Body of pancreas (tissue), 4 donors: Measurements from ENCODE around the gene BAHCC1.

Experiments
- POLR2A ChIP-seq, 3 donors: fragments of 450-650 bp; IDR thresholded peaks; one replicate each; pipeline ENCODE4 v1.6.1; 2016; ENCODE audit warnings: antibody characterized with exemption in 3 of 3, mild to moderate bottlenecking in 2 of 3
- TF ChIP-seq, protein P1 (sequence below), 7 experiments: fragments of 450-650 bp in 4 of 7; fragments of 200-600 bp in 3 of 7; sonication (generic) in 3 of 7; IDR thresholded peaks; one replicate each; pipeline ENCODE4 v1.5.1; 2016 to 2019; ENCODE audit warnings: antibody characterized with exemption in 7 of 7

DNA sequence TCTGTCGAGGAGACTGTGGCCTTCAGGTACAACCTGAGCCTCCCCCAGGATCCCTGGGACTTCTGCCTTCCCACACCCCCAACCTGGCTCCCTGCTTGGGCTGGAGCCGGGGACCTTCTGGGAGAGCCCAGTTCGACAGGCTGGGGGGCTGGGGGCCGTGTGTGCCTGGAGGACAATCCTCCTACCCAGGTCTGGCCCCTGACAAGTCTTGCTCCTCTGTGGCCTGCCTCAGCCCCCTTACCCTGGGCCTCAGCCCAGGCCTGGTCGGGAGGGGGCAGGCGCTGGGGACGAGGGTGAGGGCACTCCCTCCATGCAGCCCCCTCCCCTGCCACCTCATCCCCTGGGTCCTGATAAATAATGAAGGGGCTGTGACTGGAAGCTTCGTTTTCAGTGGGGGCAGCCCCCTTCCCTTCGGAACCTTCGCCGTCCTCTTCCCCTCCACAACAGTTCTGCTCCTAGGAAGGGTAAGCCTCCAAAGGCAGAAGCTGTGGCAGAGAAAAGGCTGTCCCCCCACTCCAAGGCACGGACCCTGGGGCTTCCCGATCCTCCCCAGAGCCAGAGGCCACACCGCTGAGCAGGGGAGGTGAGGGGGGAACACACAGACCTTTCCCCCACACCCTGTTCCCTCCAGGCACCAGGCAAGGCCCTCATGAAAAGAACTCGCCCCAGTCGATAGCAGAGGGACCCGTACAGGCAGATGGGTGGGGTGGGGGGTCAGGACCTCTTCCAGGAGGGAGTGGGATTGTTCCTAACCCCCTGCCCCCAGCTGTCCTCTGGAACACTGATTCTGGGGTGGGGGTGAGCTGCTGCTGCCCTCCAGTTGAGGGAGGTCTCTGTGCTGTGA lies 5.0 kb upstream of the BAHCC1 start:
- TF ChIP-seq, protein P1, sequence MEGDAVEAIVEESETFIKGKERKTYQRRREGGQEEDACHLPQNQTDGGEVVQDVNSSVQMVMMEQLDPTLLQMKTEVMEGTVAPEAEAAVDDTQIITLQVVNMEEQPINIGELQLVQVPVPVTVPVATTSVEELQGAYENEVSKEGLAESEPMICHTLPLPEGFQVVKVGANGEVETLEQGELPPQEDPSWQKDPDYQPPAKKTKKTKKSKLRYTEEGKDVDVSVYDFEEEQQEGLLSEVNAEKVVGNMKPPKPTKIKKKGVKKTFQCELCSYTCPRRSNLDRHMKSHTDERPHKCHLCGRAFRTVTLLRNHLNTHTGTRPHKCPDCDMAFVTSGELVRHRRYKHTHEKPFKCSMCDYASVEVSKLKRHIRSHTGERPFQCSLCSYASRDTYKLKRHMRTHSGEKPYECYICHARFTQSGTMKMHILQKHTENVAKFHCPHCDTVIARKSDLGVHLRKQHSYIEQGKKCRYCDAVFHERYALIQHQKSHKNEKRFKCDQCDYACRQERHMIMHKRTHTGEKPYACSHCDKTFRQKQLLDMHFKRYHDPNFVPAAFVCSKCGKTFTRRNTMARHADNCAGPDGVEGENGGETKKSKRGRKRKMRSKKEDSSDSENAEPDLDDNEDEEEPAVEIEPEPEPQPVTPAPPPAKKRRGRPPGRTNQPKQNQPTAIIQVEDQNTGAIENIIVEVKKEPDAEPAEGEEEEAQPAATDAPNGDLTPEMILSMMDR (IDR thresholded peaks at IDR 0.05), result no peak
- TF ChIP-seq POLR2A (IDR thresholded peaks at IDR 0.05), result no peak
